GM12801 (cell line): ENCODE measurements around the gene KXD1.

Source experiments
- CTCF ChIP-seq: IDR thresholded peaks from one replicate; pipeline ENCODE4 v1.5.1; 2011; ENCODE audit warnings: control low read depth; ENCODE audit not compliant: insufficient read length; ENCODE audit errors: extremely low read depth

KXD1 gene

DNA sequence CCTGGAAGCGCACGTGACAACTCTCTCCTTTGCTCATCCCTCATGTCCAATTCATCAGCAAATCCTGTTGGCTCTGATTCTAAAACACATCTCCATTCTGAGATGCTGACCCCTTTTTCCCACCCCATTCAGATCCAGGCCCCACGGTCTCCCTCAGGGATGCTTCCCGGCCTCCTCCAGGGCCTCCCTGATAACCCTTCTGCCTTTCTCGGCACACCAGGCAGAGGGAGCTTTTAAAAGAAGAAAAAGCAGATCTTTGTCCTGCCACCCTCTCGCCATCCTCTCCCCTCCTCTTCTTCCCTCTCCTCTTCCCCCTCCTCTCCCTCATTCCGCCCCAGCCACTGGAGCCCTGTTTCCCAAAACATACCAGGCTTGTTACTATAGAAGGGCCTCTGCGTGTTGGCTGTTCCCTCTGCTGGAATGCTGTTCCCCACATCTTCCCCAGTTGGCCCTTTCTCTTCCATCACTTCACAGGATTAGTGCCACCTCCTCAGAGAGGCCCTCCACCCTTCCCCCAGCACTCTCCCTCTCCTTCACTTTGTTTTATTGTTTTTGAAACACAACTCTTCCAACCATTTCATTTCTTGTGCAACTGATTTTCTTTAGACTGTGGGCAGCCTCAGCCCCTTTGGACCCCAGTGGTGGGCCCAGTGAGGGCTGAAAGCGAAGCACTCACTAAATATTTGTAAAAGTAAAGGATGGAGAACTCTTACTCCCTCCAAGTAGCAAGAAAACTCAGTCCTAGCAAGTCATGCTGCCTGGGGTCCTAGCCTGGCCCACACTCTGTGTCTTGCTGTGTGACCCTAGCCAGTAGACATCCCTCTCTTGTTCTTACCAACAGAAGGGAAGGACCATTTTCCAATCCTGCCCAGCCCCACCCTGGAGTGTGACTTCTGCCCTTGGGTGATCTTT is 51.4 kb downstream of the KXD1 start:
- TF ChIP-seq CTCF = no peak

DNA sequence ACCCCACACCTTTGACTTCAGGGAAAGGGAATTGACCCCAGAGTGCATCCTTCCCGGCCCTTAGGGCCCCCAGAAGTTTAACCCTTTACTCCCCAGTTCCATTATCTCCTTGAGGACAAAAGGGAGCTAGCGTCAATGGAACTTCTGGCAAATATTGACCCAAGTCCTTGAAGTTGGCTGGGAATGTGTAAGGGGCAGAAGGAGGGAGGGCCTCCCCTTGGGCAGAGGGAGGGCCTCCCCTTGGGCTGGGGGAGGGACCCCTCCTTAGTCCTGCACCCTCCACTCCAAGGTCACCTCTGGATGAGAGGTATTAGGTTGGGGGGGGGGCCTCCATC is 52.0 kb downstream of the KXD1 start:
- no peak for TF ChIP-seq CTCF

DNA sequence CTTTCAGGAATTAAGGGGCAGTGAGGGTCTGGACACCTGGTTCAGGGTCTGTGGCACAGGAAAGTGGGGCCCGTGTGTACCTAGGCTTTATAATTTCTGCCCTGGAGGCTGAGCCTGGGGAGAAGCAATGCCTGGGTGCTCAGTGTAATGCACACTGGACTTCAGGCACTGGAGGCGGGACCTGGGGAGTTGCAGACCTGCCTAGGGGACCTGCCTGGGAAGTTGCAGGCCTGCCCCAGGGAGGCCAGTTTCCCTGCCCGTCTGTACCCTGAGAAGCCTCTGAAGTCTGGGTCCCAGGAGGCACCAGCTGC is 52.5 kb downstream of the KXD1 start:
- TF ChIP-seq CTCF = no peak

DNA sequence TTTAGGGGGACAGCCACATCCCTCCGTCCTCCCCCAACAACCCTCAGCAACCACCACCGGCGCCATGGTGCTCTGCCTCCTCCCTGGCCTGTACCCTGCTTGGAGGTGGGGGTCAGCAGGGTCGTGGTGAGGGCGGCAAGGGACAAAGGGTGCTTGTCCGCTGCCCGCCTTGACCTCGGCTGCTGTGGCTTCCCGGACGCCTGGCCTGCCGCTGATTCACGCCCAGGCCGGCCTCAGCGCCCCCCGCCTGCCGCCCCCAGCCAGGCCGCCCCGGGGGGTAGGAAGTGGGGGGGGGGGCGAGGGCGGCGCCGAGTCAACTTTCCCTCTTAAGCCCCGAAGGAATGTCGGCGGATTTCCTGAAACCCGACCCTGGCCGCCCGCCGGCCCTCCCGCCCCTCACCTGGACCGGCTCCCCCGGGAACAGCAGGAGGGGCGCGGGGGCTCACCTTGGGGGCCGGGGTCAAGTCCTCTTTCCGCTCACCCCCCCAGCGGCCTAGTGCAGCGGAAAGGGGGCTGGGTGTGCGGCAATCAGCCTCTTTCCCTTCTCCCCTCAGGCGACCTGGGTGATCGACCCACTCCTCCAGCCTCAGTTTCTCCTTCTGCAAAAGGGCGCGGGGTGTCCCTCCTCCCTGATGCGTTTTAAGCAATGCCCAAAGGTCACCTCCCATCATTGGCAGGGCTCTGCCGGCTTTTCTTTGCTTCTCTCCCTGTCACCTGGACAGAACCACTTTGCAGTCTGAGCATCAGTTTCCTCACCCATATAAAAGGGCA is 53.1 kb downstream of the KXD1 start:
- no peak for TF ChIP-seq CTCF

- no peak for TF ChIP-seq CTCF
Measured at GRCh38 chr19:18611327-18612050, 53.8 kb downstream of the KXD1 start.

- no peak for TF ChIP-seq CTCF
Measured at GRCh38 chr19:18612051-18612771, 54.5 kb downstream of the KXD1 start.
